Skeletal muscle tissue (tissue), 4 donors: ENCODE results near the gene WHAMM. TPM values are rescaled to one million over a fixed set of nuclear protein-coding genes. Genes with fewer than 3 reads are reported as not detected.

Experiments
- H3K27ac ChIP-seq: one replicate; pipeline ENCODE4 v1.7.0; 2013; ENCODE audit warnings: mild to moderate bottlenecking, low read depth, low read length, inconsistent platforms
- H3K27me3 ChIP-seq, 3 donors: one replicate each; pipeline ENCODE4 v1.7.0; 2013; ENCODE audit warnings: low read length in 3 of 3; ENCODE audit not compliant: control insufficient read depth in 3 of 3, insufficient read depth in 3 of 3
- H3K36me3 ChIP-seq, 3 donors: one replicate each; pipeline ENCODE4 v1.7.0; 2013; ENCODE audit warnings: low read length in 3 of 3; ENCODE audit not compliant: control insufficient read depth in 3 of 3, insufficient read depth in 3 of 3
- H3K4me1 ChIP-seq, 3 donors: one replicate each; pipeline ENCODE4 v1.7.0; 2013; ENCODE audit warnings: low read length in 3 of 3, mild to moderate bottlenecking in 3 of 3; ENCODE audit not compliant: control insufficient read depth in 3 of 3, insufficient read depth in 3 of 3
- H3K4me3 ChIP-seq, 3 donors: one replicate each; pipeline ENCODE4 v1.7.0; 2013; ENCODE audit warnings: low read length in 3 of 3
- H3K9ac ChIP-seq, 3 donors: one replicate each; pipeline ENCODE4 v1.7.0; 2013; ENCODE audit warnings: low read length in 3 of 3, mild to moderate bottlenecking in 3 of 3, moderate library complexity in 2 of 3, low read depth in 1 of 3
- H3K9me3 ChIP-seq, 3 donors: one replicate each; pipeline ENCODE4 v1.7.0; 2013; ENCODE audit warnings: low read length in 3 of 3; ENCODE audit not compliant: control insufficient read depth in 3 of 3
- total RNA-seq: library from RNA; depleted of rRNA; stranded (reverse); fragments of >200 nt; gene quantifications from one replicate; pipeline ENCODE4 v1.2.3, GENCODE V29; 2014
- donor health status: Osteomylitis.

Gene WHAMM
- total RNA-seq, 1 donor from 2014 or later = 6.8 TPM

GRCh38 chr15:82848241-82848993 is 39.0 kb downstream of the WHAMM start:
- Histone ChIP-seq H3K9ac (peak overlapping the region in 1 of 3 donors; percentile 25), H3K4me3 (no peak overlapping the region), H3K9me3 (no peaks in the 10 kb centered on the region), H3K27ac (no peak overlapping the region), H3K27me3 (no peaks in the 10 kb centered on the region), H3K4me1 (peaks cover 7 to 29% (median 18%) of the 10 kb centered on the region in 3 donors), H3K36me3 (peaks cover 23 to 40% (median 39%) of the 10 kb centered on the region in 3 donors)

- Histone ChIP-seq H3K27me3 (no peaks in the 10 kb centered on the region), H3K4me3 (peak overlapping the region in 2 of 3 donors; percentile 27 to 35), H3K9me3 (no peaks in the 10 kb centered on the region), H3K9ac (peak overlapping the region in 2 of 3 donors; percentile 35 to 70), H3K27ac (peak overlapping the region; percentile 70), H3K4me1 (peaks cover 7 to 29% (median 18%) of the 10 kb centered on the region in 3 donors), H3K36me3 (peaks cover 21 to 44% (median 42%) of the 10 kb centered on the region in 3 donors)
These were observed 40.4 kb downstream of the WHAMM start for GRCh38 chr15:82849556-82850512.

- H3K36me3 ChIP-seq = peaks cover 21 to 44% (median 42%) of the 10 kb centered on the region in 3 donors
- H3K4me1 ChIP-seq = peaks cover 7 to 29% (median 18%) of the 10 kb centered on the region in 3 donors
- no peaks in the 10 kb centered on the region for H3K27me3 ChIP-seq
- no peak overlapping the region for H3K27ac ChIP-seq
- no peak overlapping the region for H3K4me3 ChIP-seq
- H3K9ac ChIP-seq = peak overlapping the region in 1 of 3 donors; percentile 70
- no peaks in the 10 kb centered on the region for H3K9me3 ChIP-seq
These were observed 41.3 kb downstream of the WHAMM start for GRCh38 chr15:82850731-82851130.

- Histone ChIP-seq H3K4me3 (no peak overlapping the region), H3K27ac (no peak overlapping the region), H3K9ac (no peak overlapping the region), H3K27me3 (no peaks in the 10 kb centered on the region), H3K9me3 (no peaks in the 10 kb centered on the region), H3K36me3 (peaks cover 21 to 42% (median 42%) of the 10 kb centered on the region in 3 donors), H3K4me1 (peaks cover 7 to 29% (median 18%) of the 10 kb centered on the region in 3 donors)
These were observed 42.0 kb downstream of the WHAMM start for GRCh38 chr15:82851306-82851850.

- Histone ChIP-seq H3K4me1 (peaks cover 7 to 29% (median 18%) of the 10 kb centered on the region in 3 donors), H3K36me3 (peaks cover 21 to 39% (median 36%) of the 10 kb centered on the region in 3 donors), H3K4me3 (no peak overlapping the region), H3K27me3 (no peaks in the 10 kb centered on the region), H3K27ac (no peak overlapping the region), H3K9ac (no peak overlapping the region), H3K9me3 (no peaks in the 10 kb centered on the region)
These were observed 42.6 kb downstream of the WHAMM start for GRCh38 chr15:82851981-82852511.

GRCh38 chr15:82852941-82853561 is 43.6 kb downstream of the WHAMM start:
- Histone ChIP-seq H3K27ac (no peak overlapping the region), H3K4me3 (no peak overlapping the region), H3K9me3 (no peaks in the 10 kb centered on the region), H3K36me3 (peaks cover 19 to 30% (median 30%) of the 10 kb centered on the region in 3 donors), H3K9ac (no peak overlapping the region), H3K4me1 (peaks cover 7 to 29% (median 18%) of the 10 kb centered on the region in 3 donors), H3K27me3 (no peaks in the 10 kb centered on the region)

- Histone ChIP-seq H3K9me3 (no peaks in the 10 kb centered on the region), H3K9ac (no peak overlapping the region), H3K27me3 (no peaks in the 10 kb centered on the region), H3K4me1 (peaks cover 4 to 16% (median 8%) of the 10 kb centered on the region in 3 donors), H3K4me3 (no peak overlapping the region), H3K36me3 (peaks cover 19 to 38% (median 37%) of the 10 kb centered on the region in 3 donors), H3K27ac (no peak overlapping the region)
These were observed 45.1 kb downstream of the WHAMM start for GRCh38 chr15:82854554-82854953.

- no peak overlapping the region for H3K9ac ChIP-seq
- no peaks in the 10 kb centered on the region for H3K9me3 ChIP-seq
- H3K36me3 ChIP-seq = peaks cover 14 to 33% (median 32%) of the 10 kb centered on the region in 3 donors
- peaks cover 0 to 7% (median 0%) of the 10 kb centered on the region in 3 donors for H3K4me1 ChIP-seq
- H3K27ac ChIP-seq = no peak overlapping the region
- no peaks in the 10 kb centered on the region for H3K27me3 ChIP-seq
- H3K4me3 ChIP-seq = no peak overlapping the region
These were observed 46.1 kb downstream of the WHAMM start for GRCh38 chr15:82855286-82856100.
